WTC11 (cell line): ENCODE results near the gene NHSL2. TPM values are rescaled to one million over a fixed set of nuclear protein-coding genes. Genes with fewer than 3 reads are reported as not detected.

ENCODE experiments used
- ATAC-seq: fragments of 200-7000 bp; cut with Tn5 transposase; 2 replicates; pipeline ENCODE4 v1.10.0; 2021; ENCODE audit warnings: mild to moderate bottlenecking, moderate library complexity
- CTCF ChIA-PET: fragments of 300-600 bp; sonication (Branson Sonifier 250); formaldehyde crosslinking; loops from one replicate; lab custom pipeline; 2021; ENCODE audit warnings: antibody characterized with exemption; lab: Charles Lee
- POLR2A ChIA-PET: fragments of 350-600 bp; sonication (Branson Sonifier 250); formaldehyde crosslinking; loops from one replicate; lab custom pipeline; 2021; ENCODE audit warnings: antibody characterized with exemption; lab: Charles Lee
- DNase-seq: peaks from one replicate; pipeline ENCODE4 v3.0.0; 2021; ENCODE audit warnings: low spot score
- H3K27ac Mint-ChIP-seq: 2 replicates; pipeline ENCODE4 v1.8.0; 2021; ENCODE audit warnings: mixed read lengths
- H3K27me3 Mint-ChIP-seq: 2 replicates; pipeline ENCODE4 v1.8.0; 2021; ENCODE audit warnings: low read depth, mild to moderate bottlenecking, moderate library complexity, mixed read lengths
- H3K36me3 Mint-ChIP-seq: 2 replicates; pipeline ENCODE4 v1.8.0; 2021; ENCODE audit warnings: mixed read lengths
- H3K4me1 Mint-ChIP-seq: 2 replicates; pipeline ENCODE4 v1.8.0; 2022; ENCODE audit warnings: mixed read lengths
- H3K4me3 Mint-ChIP-seq: 2 replicates; pipeline ENCODE4 v1.8.0; 2021; ENCODE audit warnings: mild to moderate bottlenecking, moderate library complexity, mixed read lengths
- H3K9me3 Mint-ChIP-seq: 2 replicates; pipeline ENCODE4 v1.8.0; 2021; ENCODE audit warnings: mixed read lengths
- CREB1 ChIP-seq: sonication (generic); formaldehyde crosslinking; IDR thresholded peaks from 2 replicates; pipeline ENCODE4 v1.8.0; 2023; ENCODE audit warnings: mild to moderate bottlenecking, missing genetic modification reagents
- FOXJ3 ChIP-seq: sonication (generic); formaldehyde crosslinking; IDR thresholded peaks from 2 replicates; pipeline ENCODE4 v1.9.0; 2021; ENCODE audit warnings: missing genetic modification reagents, mild to moderate bottlenecking, borderline replicate concordance
- NFYB ChIP-seq: sonication (generic); formaldehyde crosslinking; conservative IDR thresholded peaks from 2 replicates; pipeline ENCODE4 v1.8.0; 2022; ENCODE audit warnings: low read depth, missing genetic modification reagents
- SMAD4 ChIP-seq: sonication (generic); formaldehyde crosslinking; IDR thresholded peaks from 2 replicates; pipeline ENCODE4 v1.8.0; 2022; ENCODE audit warnings: mild to moderate bottlenecking, missing genetic modification reagents
- SOX15 ChIP-seq: fragments of 250-450 bp; sonication (Bioruptor Pico); IDR thresholded peaks from 2 replicates; pipeline ENCODE4 v1.9.0; 2021; ENCODE audit warnings: mild to moderate bottlenecking
- TEAD4 ChIP-seq: sonication (generic); formaldehyde crosslinking; IDR thresholded peaks from 2 replicates; pipeline ENCODE4 v1.8.0; 2022; ENCODE audit warnings: mild to moderate bottlenecking, missing genetic modification reagents
- ZNF138 ChIP-seq: sonication (generic); formaldehyde crosslinking; conservative IDR thresholded peaks from 2 replicates; pipeline ENCODE4 v1.8.1; 2022; ENCODE audit warnings: mild to moderate bottlenecking, moderate library complexity, missing genetic modification reagents
- ZNF232 ChIP-seq: sonication (generic); formaldehyde crosslinking; IDR thresholded peaks from 2 replicates; pipeline ENCODE4 v1.8.0; 2022; ENCODE audit warnings: mild to moderate bottlenecking, missing genetic modification reagents
- ZNF423 ChIP-seq: fragments of 250-450 bp; sonication (Bioruptor Pico); IDR thresholded peaks from 2 replicates; pipeline ENCODE4 v2.1.2; 2022; ENCODE audit warnings: mild to moderate bottlenecking, moderate library complexity
- ZNF671 ChIP-seq: fragments of 250-450 bp; sonication (Bioruptor Pico); IDR thresholded peaks from 2 replicates; pipeline ENCODE4 v1.8.0; 2021; ENCODE audit warnings: mild to moderate bottlenecking
- total RNA-seq: library from RNA; stranded (reverse); gene quantifications from 3 replicates; pipeline ENCODE4 v1.2.3, GENCODE V29; 2021
- TF ChIP-seq, protein P1 (sequence below): fragments of 250-450 bp; sonication (Bioruptor Pico); IDR thresholded peaks from 2 replicates; pipeline ENCODE4 v1.9.0; 2021; ENCODE audit warnings: moderate library complexity, mild to moderate bottlenecking, inconsistent platforms, borderline replicate concordance
- TF ChIP-seq, protein P2 (sequence below): sonication (generic); formaldehyde crosslinking; conservative IDR thresholded peaks from 2 replicates; pipeline ENCODE4 v1.8.1; 2022; ENCODE audit warnings: mild to moderate bottlenecking, missing genetic modification reagents
- TF ChIP-seq, protein P3 (sequence below): fragments of 200-600 bp; IDR thresholded peaks from 2 replicates; pipeline ENCODE4 v1.8.0; 2022; ENCODE audit warnings: antibody characterized with exemption
- TF ChIP-seq, protein P4 (sequence below): fragments of 250-450 bp; sonication (Bioruptor Pico); conservative IDR thresholded peaks from 2 replicates; pipeline ENCODE4 v1.9.0; 2021; ENCODE audit warnings: mild to moderate bottlenecking
- TF ChIP-seq, protein P5 (sequence below): sonication (generic); formaldehyde crosslinking; IDR thresholded peaks from 2 replicates; pipeline ENCODE4 v1.8.0; 2023; ENCODE audit warnings: missing genetic modification reagents
- TF ChIP-seq, protein P6 (sequence below): fragments of 250-450 bp; sonication (Bioruptor Pico); IDR thresholded peaks from 2 replicates; pipeline ENCODE4 v1.9.0; 2021; ENCODE audit warnings: mild to moderate bottlenecking
- TF ChIP-seq, protein P7 (sequence below): sonication (generic); formaldehyde crosslinking; IDR thresholded peaks from 2 replicates; pipeline ENCODE4 v1.8.0; 2023; ENCODE audit warnings: mild to moderate bottlenecking, missing genetic modification reagents

The NHSL2 gene
- total RNA-seq, 1 experiment from 2014 or later, result 7.9 TPM

DNA sequence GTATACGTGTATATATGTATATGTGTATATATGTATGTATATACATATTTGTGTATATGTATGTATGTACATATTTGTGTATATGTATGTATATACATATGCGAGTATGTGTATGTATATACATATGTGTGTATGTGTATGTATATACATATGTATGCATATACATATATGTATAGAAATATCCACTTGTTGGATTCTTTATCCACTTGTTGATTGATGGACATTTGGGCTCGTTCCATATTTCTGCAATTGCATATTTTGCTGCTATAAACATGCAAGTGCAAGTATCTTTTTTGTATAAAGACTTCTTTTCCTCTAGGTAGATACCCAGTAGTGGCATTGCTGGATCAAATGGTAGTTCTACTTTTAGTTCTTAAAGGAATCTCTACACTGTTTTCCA, 25.5 kb upstream of the NHSL2 start (continued):
- TF ChIP-seq NFYB (CRISPR knock-in tag), result no peak
- TF ChIP-seq TEAD4, result no peak
- TF ChIP-seq FOXJ3 (CRISPR knock-in tag), result no peak
- TF ChIP-seq, protein P1, sequence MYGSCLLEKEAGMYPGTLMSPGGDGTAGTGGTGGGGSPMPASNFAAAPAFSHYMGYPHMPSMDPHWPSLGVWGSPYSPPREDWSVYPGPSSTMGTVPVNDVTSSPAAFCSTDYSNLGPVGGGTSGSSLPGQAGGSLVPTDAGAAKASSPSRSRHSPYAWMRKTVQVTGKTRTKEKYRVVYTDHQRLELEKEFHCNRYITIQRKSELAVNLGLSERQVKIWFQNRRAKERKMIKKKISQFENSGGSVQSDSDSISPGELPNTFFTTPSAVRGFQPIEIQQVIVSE (CRISPR knock-in tag), result no peak
- no peak for TF ChIP-seq ZNF671 (CRISPR knock-in tag)
- TF ChIP-seq, protein P2, sequence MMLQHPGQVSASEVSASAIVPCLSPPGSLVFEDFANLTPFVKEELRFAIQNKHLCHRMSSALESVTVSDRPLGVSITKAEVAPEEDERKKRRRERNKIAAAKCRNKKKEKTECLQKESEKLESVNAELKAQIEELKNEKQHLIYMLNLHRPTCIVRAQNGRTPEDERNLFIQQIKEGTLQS (CRISPR knock-in tag), result no peak

DNA sequence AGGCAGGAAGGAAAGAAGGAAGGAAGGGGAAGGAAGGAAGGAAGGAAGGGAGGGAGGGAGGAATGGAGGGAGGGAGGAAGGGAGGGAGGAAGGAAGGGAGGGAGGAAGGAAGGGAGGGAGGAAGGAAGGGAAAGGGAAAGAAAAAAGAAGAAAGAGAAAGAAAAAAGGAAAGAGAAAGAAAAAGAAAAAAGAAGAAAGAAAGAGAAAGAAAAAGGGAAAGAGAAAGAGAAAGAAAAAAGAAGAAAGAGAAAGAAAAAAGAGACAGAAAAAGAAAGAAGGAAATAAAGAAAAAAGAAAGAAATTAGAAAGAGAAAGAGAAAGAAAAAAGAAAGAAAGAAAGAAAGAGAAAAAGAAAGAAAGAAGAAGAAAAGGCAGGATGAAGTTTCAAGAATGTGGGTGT, 15.0 kb upstream of the NHSL2 start:
- Mint-ChIP-seq H3K4me3 (no peak overlapping the region), H3K27me3 (peaks cover 29% of the 10 kb centered on the region), H3K9me3 (no peaks in the 10 kb centered on the region), H3K36me3 (no peaks in the 10 kb centered on the region), H3K4me1 (no peaks in the 10 kb centered on the region), H3K27ac (no peak overlapping the region)
- no peak for ATAC-seq
- TF ChIP-seq SOX15 (no peak), ZNF423 (no peak), SMAD4 (CRISPR knock-in tag) (no peak), ZNF138 (CRISPR knock-in tag) (no peak)
- TF ChIP-seq, protein P3, sequence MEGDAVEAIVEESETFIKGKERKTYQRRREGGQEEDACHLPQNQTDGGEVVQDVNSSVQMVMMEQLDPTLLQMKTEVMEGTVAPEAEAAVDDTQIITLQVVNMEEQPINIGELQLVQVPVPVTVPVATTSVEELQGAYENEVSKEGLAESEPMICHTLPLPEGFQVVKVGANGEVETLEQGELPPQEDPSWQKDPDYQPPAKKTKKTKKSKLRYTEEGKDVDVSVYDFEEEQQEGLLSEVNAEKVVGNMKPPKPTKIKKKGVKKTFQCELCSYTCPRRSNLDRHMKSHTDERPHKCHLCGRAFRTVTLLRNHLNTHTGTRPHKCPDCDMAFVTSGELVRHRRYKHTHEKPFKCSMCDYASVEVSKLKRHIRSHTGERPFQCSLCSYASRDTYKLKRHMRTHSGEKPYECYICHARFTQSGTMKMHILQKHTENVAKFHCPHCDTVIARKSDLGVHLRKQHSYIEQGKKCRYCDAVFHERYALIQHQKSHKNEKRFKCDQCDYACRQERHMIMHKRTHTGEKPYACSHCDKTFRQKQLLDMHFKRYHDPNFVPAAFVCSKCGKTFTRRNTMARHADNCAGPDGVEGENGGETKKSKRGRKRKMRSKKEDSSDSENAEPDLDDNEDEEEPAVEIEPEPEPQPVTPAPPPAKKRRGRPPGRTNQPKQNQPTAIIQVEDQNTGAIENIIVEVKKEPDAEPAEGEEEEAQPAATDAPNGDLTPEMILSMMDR, result no peak
- TF ChIP-seq, protein P4, sequence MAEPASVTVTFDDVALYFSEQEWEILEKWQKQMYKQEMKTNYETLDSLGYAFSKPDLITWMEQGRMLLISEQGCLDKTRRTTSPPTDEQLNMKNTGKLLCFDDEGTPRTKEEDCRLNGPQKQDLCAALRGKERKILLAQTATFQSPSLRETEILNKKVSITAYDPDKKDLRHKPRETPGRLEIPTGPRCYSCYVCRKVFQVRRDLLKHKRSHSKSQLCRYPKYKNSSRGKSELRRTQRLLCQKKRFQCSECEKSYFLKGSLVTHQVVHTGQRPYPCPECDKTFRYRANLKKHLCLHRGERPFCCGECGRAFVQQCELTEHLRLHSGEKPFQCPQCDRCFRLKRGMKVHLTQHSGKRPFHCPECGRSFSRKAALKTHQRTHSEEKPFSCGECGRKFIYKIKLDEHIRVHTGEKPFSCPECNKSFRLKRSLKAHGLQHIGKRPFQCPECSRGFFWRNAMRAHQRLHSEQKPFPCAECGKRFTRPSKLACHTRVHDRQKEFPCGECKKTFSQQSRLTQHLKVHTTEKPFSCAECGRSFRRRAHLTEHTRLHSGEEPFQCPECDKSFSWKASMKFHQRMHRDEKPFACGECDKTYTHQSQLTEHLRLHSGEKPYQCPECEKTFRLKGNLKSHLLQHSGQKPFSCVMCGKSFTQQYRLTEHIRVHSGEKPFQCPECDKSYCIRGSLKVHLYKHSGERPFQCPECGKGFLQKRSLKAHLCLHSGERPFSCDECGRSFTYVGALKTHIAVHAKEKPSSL (CRISPR knock-in tag), result no peak
- TF ChIP-seq, protein P5, sequence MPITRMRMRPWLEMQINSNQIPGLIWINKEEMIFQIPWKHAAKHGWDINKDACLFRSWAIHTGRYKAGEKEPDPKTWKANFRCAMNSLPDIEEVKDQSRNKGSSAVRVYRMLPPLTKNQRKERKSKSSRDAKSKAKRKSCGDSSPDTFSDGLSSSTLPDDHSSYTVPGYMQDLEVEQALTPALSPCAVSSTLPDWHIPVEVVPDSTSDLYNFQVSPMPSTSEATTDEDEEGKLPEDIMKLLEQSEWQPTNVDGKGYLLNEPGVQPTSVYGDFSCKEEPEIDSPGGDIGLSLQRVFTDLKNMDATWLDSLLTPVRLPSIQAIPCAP, result no peak
- CTCF ChIA-PET, result no interaction called here
- POLR2A ChIA-PET, result no interaction called here
- no peak for DNase-seq

DNA sequence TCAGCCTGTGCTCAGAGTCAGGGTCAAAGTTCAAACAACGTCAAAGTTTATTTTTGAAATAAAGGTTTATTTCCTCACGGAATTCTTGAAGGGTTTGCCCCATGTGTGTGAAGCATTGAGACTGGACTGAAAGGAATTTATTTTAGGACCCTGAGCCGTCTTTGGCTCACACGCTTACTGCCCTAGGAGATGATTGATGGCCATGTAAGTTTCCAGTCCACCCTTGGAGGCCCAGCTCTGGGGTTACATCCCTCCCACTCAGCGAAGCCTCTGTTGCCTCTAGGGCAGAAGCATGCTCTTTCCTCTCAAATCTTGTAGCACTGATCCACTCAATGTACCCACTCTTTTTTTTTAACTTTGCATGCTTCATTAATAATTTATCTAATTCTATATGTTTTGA, 4.5 kb upstream of the NHSL2 start:
- Mint-ChIP-seq H3K9me3 (no peaks in the 10 kb centered on the region), H3K27me3 (peaks cover 7% of the 10 kb centered on the region), H3K27ac (no peak overlapping the region), H3K4me3 (no peak overlapping the region), H3K36me3 (peaks cover 4% of the 10 kb centered on the region; the same call in 1 of the 2 replicates), H3K4me1 (peaks cover 10% of the 10 kb centered on the region)
- ATAC-seq (no peak), DNase-seq (no peak)
- CTCF ChIA-PET, result no interaction called here
- POLR2A ChIA-PET, result no interaction called here
- TF ChIP-seq CREB1 (CRISPR knock-in tag) (no peak), ZNF232 (no peak)
- TF ChIP-seq, protein P6, sequence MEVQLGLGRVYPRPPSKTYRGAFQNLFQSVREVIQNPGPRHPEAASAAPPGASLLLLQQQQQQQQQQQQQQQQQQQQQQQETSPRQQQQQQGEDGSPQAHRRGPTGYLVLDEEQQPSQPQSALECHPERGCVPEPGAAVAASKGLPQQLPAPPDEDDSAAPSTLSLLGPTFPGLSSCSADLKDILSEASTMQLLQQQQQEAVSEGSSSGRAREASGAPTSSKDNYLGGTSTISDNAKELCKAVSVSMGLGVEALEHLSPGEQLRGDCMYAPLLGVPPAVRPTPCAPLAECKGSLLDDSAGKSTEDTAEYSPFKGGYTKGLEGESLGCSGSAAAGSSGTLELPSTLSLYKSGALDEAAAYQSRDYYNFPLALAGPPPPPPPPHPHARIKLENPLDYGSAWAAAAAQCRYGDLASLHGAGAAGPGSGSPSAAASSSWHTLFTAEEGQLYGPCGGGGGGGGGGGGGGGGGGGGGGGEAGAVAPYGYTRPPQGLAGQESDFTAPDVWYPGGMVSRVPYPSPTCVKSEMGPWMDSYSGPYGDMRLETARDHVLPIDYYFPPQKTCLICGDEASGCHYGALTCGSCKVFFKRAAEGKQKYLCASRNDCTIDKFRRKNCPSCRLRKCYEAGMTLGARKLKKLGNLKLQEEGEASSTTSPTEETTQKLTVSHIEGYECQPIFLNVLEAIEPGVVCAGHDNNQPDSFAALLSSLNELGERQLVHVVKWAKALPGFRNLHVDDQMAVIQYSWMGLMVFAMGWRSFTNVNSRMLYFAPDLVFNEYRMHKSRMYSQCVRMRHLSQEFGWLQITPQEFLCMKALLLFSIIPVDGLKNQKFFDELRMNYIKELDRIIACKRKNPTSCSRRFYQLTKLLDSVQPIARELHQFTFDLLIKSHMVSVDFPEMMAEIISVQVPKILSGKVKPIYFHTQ (CRISPR knock-in tag), result no peak
- TF ChIP-seq, protein P7, sequence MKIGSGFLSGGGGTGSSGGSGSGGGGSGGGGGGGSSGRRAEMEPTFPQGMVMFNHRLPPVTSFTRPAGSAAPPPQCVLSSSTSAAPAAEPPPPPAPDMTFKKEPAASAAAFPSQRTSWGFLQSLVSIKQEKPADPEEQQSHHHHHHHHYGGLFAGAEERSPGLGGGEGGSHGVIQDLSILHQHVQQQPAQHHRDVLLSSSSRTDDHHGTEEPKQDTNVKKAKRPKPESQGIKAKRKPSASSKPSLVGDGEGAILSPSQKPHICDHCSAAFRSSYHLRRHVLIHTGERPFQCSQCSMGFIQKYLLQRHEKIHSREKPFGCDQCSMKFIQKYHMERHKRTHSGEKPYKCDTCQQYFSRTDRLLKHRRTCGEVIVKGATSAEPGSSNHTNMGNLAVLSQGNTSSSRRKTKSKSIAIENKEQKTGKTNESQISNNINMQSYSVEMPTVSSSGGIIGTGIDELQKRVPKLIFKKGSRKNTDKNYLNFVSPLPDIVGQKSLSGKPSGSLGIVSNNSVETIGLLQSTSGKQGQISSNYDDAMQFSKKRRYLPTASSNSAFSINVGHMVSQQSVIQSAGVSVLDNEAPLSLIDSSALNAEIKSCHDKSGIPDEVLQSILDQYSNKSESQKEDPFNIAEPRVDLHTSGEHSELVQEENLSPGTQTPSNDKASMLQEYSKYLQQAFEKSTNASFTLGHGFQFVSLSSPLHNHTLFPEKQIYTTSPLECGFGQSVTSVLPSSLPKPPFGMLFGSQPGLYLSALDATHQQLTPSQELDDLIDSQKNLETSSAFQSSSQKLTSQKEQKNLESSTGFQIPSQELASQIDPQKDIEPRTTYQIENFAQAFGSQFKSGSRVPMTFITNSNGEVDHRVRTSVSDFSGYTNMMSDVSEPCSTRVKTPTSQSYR, result no peak
